Heart right ventricle (tissue), 16 donors: ENCODE results near the gene TBC1D22A. TPM values are rescaled to one million over a fixed set of nuclear protein-coding genes. Genes with fewer than 3 reads are reported as not detected.
"Not testable (repeated sequence)": the region's sequence is repeated elsewhere in the genome, so short reads cannot be mapped to it uniquely, and the experiment has no call there.

Experiments used
- ATAC-seq, 8 donors: fragments of 200-7000 bp; cut with Tn5 transposase; one replicate each; pipeline ENCODE4 v1.9.1; 2020; ENCODE audit warnings: mild to moderate bottlenecking in 8 of 8, moderate library complexity in 8 of 8, moderate number of reproducible peaks in 1 of 8
- DNase-seq, 2 donors: peaks; one replicate each; pipeline ENCODE4 v3.0.0-alpha.2; 2020
- H3K27ac ChIP-seq, 10 donors: fragments of 200-600 bp; sonication (generic) in 2 of 10; one replicate each; pipeline versions ENCODE4 v1.5.0 to v1.8.0; 2020 to 2022; ENCODE audit warnings: mild to moderate bottlenecking in 3 of 10
- H3K27me3 ChIP-seq, 7 donors: fragments of 200-600 bp; one replicate each; pipeline ENCODE4 v1.8.0; 2021 to 2022; ENCODE audit warnings: mild to moderate bottlenecking in 2 of 7
- H3K36me3 ChIP-seq, 9 donors: fragments of 200-600 bp; sonication (generic) in 1 of 9; one replicate each; pipeline versions ENCODE4 v1.5.0 to v1.8.0; 2020 to 2022; ENCODE audit warnings: mild to moderate bottlenecking in 2 of 9
- H3K4me1 ChIP-seq, 9 donors: fragments of 200-600 bp; sonication (generic) in 1 of 9; one replicate each; pipeline versions ENCODE4 v1.5.0 to v1.8.0; 2020 to 2022; ENCODE audit warnings: mild to moderate bottlenecking in 4 of 9
- H3K4me3 ChIP-seq, 10 donors: fragments of 200-600 bp; sonication (generic) in 2 of 10; one replicate each; pipeline versions ENCODE4 v1.5.0 to v1.8.0; 2020 to 2022; ENCODE audit warnings: mild to moderate bottlenecking in 7 of 10, moderate library complexity in 2 of 10
- H3K9me3 ChIP-seq, 11 donors: fragments of 200-600 bp in 10 of 11; sonication (generic) in 2 of 11; one replicate each; pipeline versions ENCODE4 v1.5.0 to v1.8.0; 2013 to 2022; ENCODE audit warnings: mild to moderate bottlenecking in 2 of 11, control low read depth in 1 of 11, moderate library complexity in 1 of 11
- CTCF ChIP-seq, 9 donors: fragments of 200-600 bp; sonication (generic) in 2 of 9; IDR thresholded peaks; one replicate each; pipeline versions ENCODE4 v1.5.0 to v1.8.0; 2021 to 2022; ENCODE audit warnings: antibody characterized with exemption in 9 of 9, mild to moderate bottlenecking in 5 of 9, moderate library complexity in 1 of 9
- WGBS, 2 donors: extraction: QIAGEN DNeasy Blood & Tissue Kit; methylation state at CpG; one replicate each; pipeline ENCODE4 v1.1.7; 2013; ENCODE audit warnings: inconsistent platforms in 1 of 2; 5-methylcytosine and 5-hydroxymethylcytosine counted together
- intact Hi-C, 10 donors: fragments of 100-400 bp; cut with DNase I; formaldehyde crosslinking; loops; one replicate each; pipeline versions ENCODE4 v1.11.1 to v1.14.2; 2022
- polyA plus RNA-seq, 2 donors: library from polyadenylated mRNA; stranded (reverse); fragments of 200-250 nt; gene quantifications; one replicate each; pipeline ENCODE4 v1.2.3, GENCODE V29; 2013
- total RNA-seq, 10 donors: library from RNA; stranded (reverse); fragmentation: NEBNext Ultra II Directional in 3 of 10; extraction: Animal tissue kit (Norgen Biotek cat#: 25700) in 3 of 10; gene quantifications; one replicate each; pipeline versions ENCODE4 v1.2.1 to v1.2.4, GENCODE V29; 2021 to 2023
- donor health status: Arrhythmogenic right ventricular cardiomyopathy.
- donor health status: ischemic (EF 13 %, LVEDD 7.1; RV severe dilation, severe dysfunction).
- donor health status: healthy with polysubstance abuse.
- donor health status: DM: no; HTN: yes; CAD: no.
- donor health status: DM: no; HTN: no; CAD: no.
- donor health status: ischemic (EF 25% LVEDD 6.9; RV normal size, moderate dysfunction).
- donor health status: ischemic (EF 25% LVEDD 5.7; RV mildly dilated, moderate dysfunction).
- donor health status: healthy.
- donor health status: DM: yes; HTN: yes; CAD: no.
- donor health status: Ischemic cardiomyopathy.
- donor health status: ischemic (EF 35%, LVEDD 5.7; RV mildly dilated, moderate dysfunction).
- donor health status: nonischemic (EF 11% LVEDD 7.7; RV severe dilation, severe dysfunction).
- donor health status: DM: yes; HTN: yes; CAD: no.
- donor health status: PGD.
- donor health status: ischemic (EF 29% LVEDD 5.4; RV normal size, mild dysfunction).
- donor health status: nonischemic (EF 23%, LVEDD 6.1; RV moderate dilation, normal function).

The TBC1D22A gene
- total and polyA plus RNA-seq, 12 donors: 7.2 to 27.9 (median 17.9) TPM

GRCh38 chr22:46780453-46780852, 18.0 kb downstream of the TBC1D22A start:
- DNase-seq (peak in 1 of 2 donors; percentile 19), ATAC-seq (peak in 2 of 8 donors; percentile 41 to 55)
- no peaks in the 10 kb centered on the region for H3K9me3 ChIP-seq
- peaks cover 0 to 10% (median 0%) of the 10 kb centered on the region in 9 donors for H3K36me3 ChIP-seq
- no peaks in the 10 kb centered on the region for H3K27me3 ChIP-seq
- H3K27ac ChIP-seq: peak overlapping the region in 1 of 10 donors; percentile 48
- WGBS, 2 donors: 74 to 77% methylated on average over 9 of the region's 9 CpGs
- intact Hi-C loops: no loop called here
- peaks cover 0 to 37% (median 23%) of the 10 kb centered on the region in 9 donors for H3K4me1 ChIP-seq
- H3K4me3 ChIP-seq: no peak overlapping the region
- TF ChIP-seq CTCF (IDR thresholded peaks at IDR 0.05): no peak

DNA sequence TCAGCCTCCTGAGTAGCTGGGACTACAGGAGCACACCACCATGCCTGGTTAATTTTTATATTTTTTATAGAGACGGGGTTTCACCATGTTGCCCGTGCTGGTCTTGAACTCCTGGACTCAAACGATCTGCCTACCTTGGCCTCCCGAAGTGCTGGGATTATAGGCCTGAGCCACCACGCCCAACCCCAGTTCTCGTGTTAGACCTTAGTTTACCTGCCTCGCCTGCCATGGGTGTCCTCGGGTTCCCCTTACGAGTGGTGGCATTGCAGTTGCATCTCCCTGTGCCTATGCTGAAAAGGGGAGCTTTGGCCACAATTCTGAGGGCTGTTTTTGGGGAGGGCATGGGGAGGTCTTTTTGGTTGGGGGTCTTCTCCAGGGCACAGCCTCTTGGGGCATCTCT, 18.8 kb downstream of the TBC1D22A start:
- WGBS, 2 donors: 96 to 99% methylated on average over 9 of the region's 9 CpGs
- intact Hi-C loops: no loop called here
- peaks cover 0 to 29% (median 15%) of the 10 kb centered on the region in 9 donors for H3K4me1 ChIP-seq
- DNase-seq (no peak), ATAC-seq (no peak)
- TF ChIP-seq CTCF (IDR thresholded peaks at IDR 0.05): no peak
- peaks cover 0 to 10% (median 0%) of the 10 kb centered on the region in 9 donors for H3K36me3 ChIP-seq
- H3K9me3 ChIP-seq: peaks cover 0 to 7% (median 0%) of the 10 kb centered on the region in 11 donors
- no peaks in the 10 kb centered on the region for H3K27me3 ChIP-seq
- no peak overlapping the region for H3K4me3 ChIP-seq
- H3K27ac ChIP-seq: no peak overlapping the region

- H3K4me3 ChIP-seq, H3K27ac ChIP-seq, H3K36me3 ChIP-seq, H3K9me3 ChIP-seq, intact Hi-C loops, ATAC-seq, DNase-seq, H3K27me3 ChIP-seq: not testable (repeated sequence)
- WGBS, 2 donors: 88 to 93% methylated on average over 10 of the region's 10 CpGs
- peaks cover 0 to 20% (median 6%) of the 10 kb centered on the region in 9 donors for H3K4me1 ChIP-seq
Observed at GRCh38 chr22:46782200-46782599, 19.8 kb downstream of the TBC1D22A start.

DNA sequence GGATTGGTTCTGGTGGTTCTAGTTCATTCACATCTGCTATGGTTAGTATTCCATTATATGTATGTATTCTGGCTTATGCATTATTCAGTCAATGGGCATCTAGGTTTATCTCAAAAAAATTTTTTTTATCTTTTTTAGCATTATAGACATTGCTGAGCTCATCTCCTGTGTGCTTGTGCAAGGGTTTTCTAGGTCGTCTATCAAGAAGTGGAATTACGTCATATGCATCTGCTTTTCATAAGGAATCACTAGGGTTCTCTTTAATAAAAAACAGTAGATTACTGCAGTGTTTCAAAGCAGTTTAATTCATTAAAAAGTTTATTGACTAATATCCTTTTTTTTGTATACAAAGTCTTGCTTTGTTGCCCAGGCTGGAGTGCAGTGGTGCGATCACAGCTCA, 21.3 kb downstream of the TBC1D22A start:
- peaks cover 0 to 19% (median 3%) of the 10 kb centered on the region in 9 donors for H3K4me1 ChIP-seq
- intact Hi-C loops: no loop called here
- H3K27me3 ChIP-seq: no peaks in the 10 kb centered on the region
- WGBS, 2 donors: 89 to 92% methylated on average over 3 of the region's 3 CpGs
- ATAC-seq (no peak), DNase-seq (no peak)
- peaks cover 0 to 10% (median 0%) of the 10 kb centered on the region in 9 donors for H3K36me3 ChIP-seq
- no peak for TF ChIP-seq CTCF (IDR thresholded peaks at IDR 0.05)
- H3K4me3 ChIP-seq: no peak overlapping the region
- no peak overlapping the region for H3K27ac ChIP-seq
- H3K9me3 ChIP-seq: peaks cover 0 to 10% (median 0%) of the 10 kb centered on the region in 11 donors

DNA sequence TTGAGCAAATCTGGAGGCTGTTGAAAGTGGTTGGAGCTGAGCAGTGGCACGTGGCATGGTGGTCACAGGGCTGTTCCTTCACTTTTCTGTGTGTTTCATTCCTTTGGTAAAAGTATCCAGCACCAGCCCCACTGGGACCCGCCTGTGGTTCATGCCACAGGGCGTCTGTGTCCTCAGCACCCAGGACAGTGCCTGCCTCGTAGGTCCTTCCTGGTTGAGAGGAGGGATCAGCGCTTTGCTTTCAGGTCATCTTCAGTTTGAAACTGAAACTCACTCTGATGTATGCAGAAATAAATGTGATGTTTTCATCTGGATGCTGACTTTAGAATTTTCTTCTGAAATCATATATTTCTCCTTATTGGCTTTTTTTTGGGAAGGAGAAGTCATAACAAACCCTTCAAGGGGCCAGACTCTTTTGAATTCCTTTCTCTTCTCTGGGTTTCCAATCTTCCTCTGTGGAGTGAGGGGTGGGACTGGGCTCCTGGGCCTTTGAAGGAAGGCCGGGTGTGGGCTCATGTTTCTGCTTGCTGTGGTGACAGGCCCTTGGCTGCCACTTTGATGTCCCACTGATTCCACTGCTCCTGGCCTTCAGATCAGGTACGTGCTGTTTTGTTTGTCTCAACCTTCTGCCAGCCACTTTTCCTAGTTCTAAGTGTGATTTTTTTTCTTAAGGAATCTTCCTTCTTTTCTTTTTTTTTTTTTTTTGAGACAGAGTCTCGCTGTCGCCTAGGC, 26.2 kb downstream of the TBC1D22A start:
- peaks cover 0 to 62% (median 35%) of the 10 kb centered on the region in 9 donors for H3K4me1 ChIP-seq

More for the DNA sequence above, 26.2 kb downstream of the TBC1D22A start:
- H3K36me3 ChIP-seq: peaks cover 0 to 18% (median 4%) of the 10 kb centered on the region in 9 donors
- 75 to 78% methylated on average over 9 of the region's 9 CpGs for WGBS, 2 donors
- no peak for TF ChIP-seq CTCF (IDR thresholded peaks at IDR 0.05)
- peak in 2 of 8 donors; percentile 34 to 57 for ATAC-seq
- H3K4me3 ChIP-seq: no peak overlapping the region
- intact Hi-C loops: no loop called here
- DNase-seq: no peak
- H3K9me3 ChIP-seq: peaks cover 0 to 10% (median 0%) of the 10 kb centered on the region in 11 donors
- peak overlapping the region in 1 of 10 donors; percentile 79 for H3K27ac ChIP-seq
- H3K27me3 ChIP-seq: no peaks in the 10 kb centered on the region
